GM12872 (cell line): ENCODE measurements around the gene METTL16.

ENCODE experiments used
- CTCF ChIP-seq: IDR thresholded peaks from 3 replicates; pipeline ENCODE4 v1.5.1; 2011; ENCODE audit warnings: low read depth, mild to moderate bottlenecking, low read length, moderate library complexity; ENCODE audit not compliant: insufficient read depth

METTL16 gene

DNA sequence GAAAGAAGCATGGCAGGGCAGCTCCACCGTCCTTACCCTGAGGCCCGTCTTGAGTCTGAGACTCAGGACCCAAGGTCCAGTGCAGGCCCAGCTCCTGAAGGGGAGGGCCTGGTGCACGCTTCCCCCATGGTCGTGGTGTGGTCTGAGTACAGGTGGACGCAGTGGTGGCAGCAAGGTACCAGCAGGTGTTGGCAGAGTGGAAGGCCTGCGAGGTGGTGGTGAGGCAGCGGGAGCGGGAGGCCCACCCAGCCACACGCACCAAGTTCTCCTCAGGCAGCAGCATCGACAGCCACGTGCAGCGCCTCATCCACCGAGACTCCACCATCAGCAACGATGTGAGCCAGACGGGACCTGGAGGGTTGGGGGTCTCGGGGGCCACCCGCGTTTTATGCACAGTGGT is 138.5 kb downstream of the METTL16 start:
- TF ChIP-seq CTCF = no peak

- TF ChIP-seq CTCF = no peak
These were observed 139.0 kb downstream of the METTL16 start for GRCh38 chr17:2372681-2373080.

- TF ChIP-seq CTCF = no peak
These were observed 139.5 kb downstream of the METTL16 start for GRCh38 chr17:2372180-2372579.

- TF ChIP-seq CTCF = no peak
These were observed 140.2 kb downstream of the METTL16 start for GRCh38 chr17:2371183-2372130.

DNA sequence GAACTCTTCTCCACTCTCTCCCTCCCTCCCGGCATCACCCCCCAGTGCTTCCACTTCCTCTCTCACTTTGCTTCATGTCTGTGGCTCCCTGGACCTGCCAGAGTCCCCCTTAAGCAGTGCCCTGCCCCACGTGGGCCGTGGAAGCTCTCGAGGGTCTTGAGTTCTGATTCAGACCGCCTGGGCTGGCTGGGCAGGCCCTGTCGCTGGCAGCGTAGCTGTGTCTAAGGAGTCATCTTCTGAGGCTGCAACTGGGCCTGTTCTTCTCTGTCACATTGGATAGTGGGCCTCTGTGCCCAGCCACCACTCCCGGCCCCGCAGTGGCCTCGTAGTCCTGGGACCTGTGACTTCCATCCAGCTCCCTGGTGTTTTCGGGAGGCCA is 141.5 kb downstream of the METTL16 start:
- TF ChIP-seq CTCF = no peak

- no peak for TF ChIP-seq CTCF
These were observed 142.0 kb downstream of the METTL16 start for GRCh38 chr17:2369551-2370210.

- TF ChIP-seq CTCF = no peak
These were observed 142.6 kb downstream of the METTL16 start for GRCh38 chr17:2369039-2369438.
